DMS53 treated with DMSO at 0.1 percent for 48 hours (cell line): ENCODE measurements around the gene EXTL1.

Experiments
- DNase-seq: peaks from one replicate; lab custom pipeline; 2025; ENCODE audit not compliant: unreplicated experiment; lab: John Stamatoyannopoulos, UW

The EXTL1 gene

GRCh38 chr1:26041978-26042377 lies 20.4 kb downstream of the EXTL1 start:
- DNase-seq: no peak

GRCh38 chr1:26043765-26044164 lies 22.2 kb downstream of the EXTL1 start:
- no peak for DNase-seq

- DNase-seq: no peak
These were observed 22.8 kb downstream of the EXTL1 start for GRCh38 chr1:26044414-26044813.

GRCh38 chr1:26044971-26045721 lies 23.6 kb downstream of the EXTL1 start:
- DNase-seq: no peak

- DNase-seq: no peak
These were observed 24.2 kb downstream of the EXTL1 start, which contains the start of gene SLC30A2 for GRCh38 chr1:26045722-26046245. SLC30A2 (minus strand) TSS chr1:26046118; CDS start chr1:26045896, 222 bp downstream.

- no peak for DNase-seq
These were observed 24.9 kb downstream of the EXTL1 start for GRCh38 chr1:26046246-26047095.

- DNase-seq: no peak
These were observed 25.8 kb downstream of the EXTL1 start for GRCh38 chr1:26047278-26047874.

- no peak for DNase-seq
These were observed 28.1 kb downstream of the EXTL1 start for GRCh38 chr1:26049531-26050247.

GRCh38 chr1:26050248-26050640 lies 28.7 kb downstream of the EXTL1 start:
- no peak for DNase-seq

GRCh38 chr1:26053718-26054560 lies 32.4 kb downstream of the EXTL1 start:
- no peak for DNase-seq

GRCh38 chr1:26055041-26055440 lies 33.5 kb downstream of the EXTL1 start:
- no peak for DNase-seq

GRCh38 chr1:26057189-26057588 lies 35.6 kb downstream of the EXTL1 start:
- no peak for DNase-seq

- no peak for DNase-seq
These were observed 36.5 kb downstream of the EXTL1 start for GRCh38 chr1:26058052-26058595.

GRCh38 chr1:26059906-26060305 lies 38.3 kb downstream of the EXTL1 start:
- DNase-seq: no peak

GRCh38 chr1:26060832-26061574 lies 39.4 kb downstream of the EXTL1 start:
- DNase-seq: no peak

- no peak for DNase-seq
These were observed 43.0 kb downstream of the EXTL1 start for GRCh38 chr1:26064553-26064952.

GRCh38 chr1:26066160-26066559 lies 44.6 kb downstream of the EXTL1 start:
- no peak for DNase-seq

- no peak for DNase-seq
These were observed 45.3 kb downstream of the EXTL1 start for GRCh38 chr1:26066857-26067256.

GRCh38 chr1:26067432-26067911 lies 45.9 kb downstream of the EXTL1 start, which contains the start of gene TRIM63:
TRIM63 (minus strand) TSS chr1:26067630; CDS start chr1:26067494, 136 bp downstream.
- DNase-seq: no peak
